ENCODE measurements around the gene URI1. TPM values are rescaled to one million over a fixed set of nuclear protein-coding genes. Genes with fewer than 3 reads are reported as not detected.
A peak's percentile ranks its signal among the peaks of the same experiment; 100 is the strongest.

Gene URI1
- total and polyA plus RNA-seq, 2 experiments from 2014 or later: 49.7 to 49.9 TPM

DNA sequence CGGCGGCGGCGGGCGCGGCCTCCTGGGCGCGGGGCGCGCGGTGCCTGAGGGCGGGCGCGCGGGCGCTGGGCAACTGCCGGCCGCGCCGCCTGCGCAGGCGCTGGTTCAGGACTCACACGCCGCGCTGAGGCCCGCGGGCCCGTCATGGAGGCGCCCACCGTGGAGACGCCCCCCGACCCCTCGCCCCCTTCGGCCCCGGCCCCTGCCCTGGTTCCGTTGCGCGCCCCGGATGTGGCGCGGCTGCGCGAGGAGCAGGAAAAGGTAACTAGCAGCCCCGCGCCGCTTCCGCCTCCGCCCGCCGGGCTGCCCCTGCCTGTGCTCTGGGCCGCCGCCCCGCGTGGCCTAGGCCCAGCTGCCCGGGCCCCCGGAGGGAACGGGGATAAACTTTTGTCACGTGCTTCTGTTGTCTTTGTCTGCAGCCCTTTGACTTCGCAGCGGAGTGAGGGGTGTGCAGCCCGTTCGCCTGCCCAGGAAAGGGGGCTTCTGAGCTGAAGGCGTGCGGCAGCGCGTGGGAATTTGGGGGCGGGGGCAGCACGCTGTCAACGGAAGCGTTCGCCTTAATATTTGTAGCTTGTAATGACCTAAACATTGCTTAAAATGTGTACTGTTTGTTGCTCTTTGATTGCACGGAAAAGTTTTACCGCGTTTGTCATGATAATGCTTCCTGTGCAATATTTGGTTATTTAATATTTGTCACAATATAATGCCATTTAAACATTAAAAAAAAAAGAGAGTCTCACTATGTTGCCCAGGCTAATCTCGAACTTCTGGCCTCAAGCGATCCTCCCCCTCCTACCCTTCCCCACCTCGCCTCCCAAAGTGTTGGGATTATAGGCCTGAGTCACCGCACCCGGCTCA is 594 bp downstream of the URI1 start:
- Histone ChIP-seq H3K9me3 (ENCODE audit: low read depth) (no peaks in the 10 kb centered on the region), H3K36me3 (no peaks in the 10 kb centered on the region), H3K4me1 (ENCODE audit: low read depth) (no peaks in the 10 kb centered on the region), H3K27me3 (no peaks in the 10 kb centered on the region), H3K27ac (peak overlapping the region; percentile 90), H3K4me3 (peak overlapping the region; percentile 93)
- TF ChIP-seq, protein P1, sequence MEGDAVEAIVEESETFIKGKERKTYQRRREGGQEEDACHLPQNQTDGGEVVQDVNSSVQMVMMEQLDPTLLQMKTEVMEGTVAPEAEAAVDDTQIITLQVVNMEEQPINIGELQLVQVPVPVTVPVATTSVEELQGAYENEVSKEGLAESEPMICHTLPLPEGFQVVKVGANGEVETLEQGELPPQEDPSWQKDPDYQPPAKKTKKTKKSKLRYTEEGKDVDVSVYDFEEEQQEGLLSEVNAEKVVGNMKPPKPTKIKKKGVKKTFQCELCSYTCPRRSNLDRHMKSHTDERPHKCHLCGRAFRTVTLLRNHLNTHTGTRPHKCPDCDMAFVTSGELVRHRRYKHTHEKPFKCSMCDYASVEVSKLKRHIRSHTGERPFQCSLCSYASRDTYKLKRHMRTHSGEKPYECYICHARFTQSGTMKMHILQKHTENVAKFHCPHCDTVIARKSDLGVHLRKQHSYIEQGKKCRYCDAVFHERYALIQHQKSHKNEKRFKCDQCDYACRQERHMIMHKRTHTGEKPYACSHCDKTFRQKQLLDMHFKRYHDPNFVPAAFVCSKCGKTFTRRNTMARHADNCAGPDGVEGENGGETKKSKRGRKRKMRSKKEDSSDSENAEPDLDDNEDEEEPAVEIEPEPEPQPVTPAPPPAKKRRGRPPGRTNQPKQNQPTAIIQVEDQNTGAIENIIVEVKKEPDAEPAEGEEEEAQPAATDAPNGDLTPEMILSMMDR (IDR thresholded peaks at IDR 0.05; ENCODE audit: low read depth, low read length): no peak
- DNase-seq (ENCODE audit: low read depth in 1 of 2, low spot score in 1 of 2): peak; percentile 52 to 77

GRCh38 chr19:29943615-29944014 is 1.6 kb downstream of the URI1 start:
- no peak overlapping the region for H3K27ac ChIP-seq
- DNase-seq (ENCODE audit: low read depth in 1 of 2, low spot score in 1 of 2): no peak

GRCh38 chr19:29944390-29945012 is 2.5 kb downstream of the URI1 start:
- TF ChIP-seq, protein P1 (IDR thresholded peaks at IDR 0.05; ENCODE audit: low read depth, low read length): no peak
- Histone ChIP-seq H3K36me3 (no peaks in the 10 kb centered on the region), H3K9me3 (ENCODE audit: low read depth) (no peaks in the 10 kb centered on the region), H3K27ac (peak overlapping the region; percentile 26), H3K27me3 (no peaks in the 10 kb centered on the region), H3K4me1 (ENCODE audit: low read depth) (no peaks in the 10 kb centered on the region), H3K4me3 (no peak overlapping the region)
- no peak for DNase-seq (ENCODE audit: low read depth in 1 of 2, low spot score in 1 of 2)

More at GRCh38 chr19:29943615-29944014, 1.6 kb downstream of the URI1 start:
- TF ChIP-seq, protein P1 (IDR thresholded peaks at IDR 0.05; ENCODE audit: low read depth, low read length): no peak
- Histone ChIP-seq H3K4me1 (ENCODE audit: low read depth) (no peaks in the 10 kb centered on the region), H3K36me3 (no peaks in the 10 kb centered on the region), H3K27me3 (no peaks in the 10 kb centered on the region), H3K4me3 (peak overlapping the region; percentile 93), H3K9me3 (ENCODE audit: low read depth) (no peaks in the 10 kb centered on the region)

DNA sequence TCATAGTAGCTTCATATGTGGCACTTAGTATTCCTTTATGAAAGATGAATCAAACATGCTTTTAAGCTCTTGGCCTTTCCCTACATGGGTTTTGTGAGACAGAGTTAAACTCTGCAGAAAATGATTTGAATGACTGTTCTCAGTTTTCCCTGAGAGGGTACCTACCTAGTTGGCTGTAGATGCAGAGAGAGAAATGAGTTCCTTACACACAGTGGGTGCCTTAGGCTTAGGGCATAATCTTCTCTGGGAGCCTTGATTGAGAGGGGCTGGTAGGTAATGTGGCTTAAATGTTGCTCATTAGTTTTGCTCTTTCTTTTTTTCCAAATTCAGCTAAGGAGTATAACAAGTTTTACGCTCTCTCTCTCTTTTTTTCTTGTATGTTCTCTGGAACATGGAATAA is 3.0 kb downstream of the URI1 start:
- no peaks in the 10 kb centered on the region for H3K36me3 ChIP-seq
- H3K4me3 ChIP-seq: no peak overlapping the region
- no peaks in the 10 kb centered on the region for H3K4me1 ChIP-seq (ENCODE audit: low read depth)
- TF ChIP-seq, protein P1 (IDR thresholded peaks at IDR 0.05; ENCODE audit: low read depth, low read length): no peak
- no peaks in the 10 kb centered on the region for H3K9me3 ChIP-seq (ENCODE audit: low read depth)
- H3K27me3 ChIP-seq: no peaks in the 10 kb centered on the region
- H3K27ac ChIP-seq: peak overlapping the region; percentile 26
- DNase-seq (ENCODE audit: low read depth in 1 of 2, low spot score in 1 of 2): no peak

DNA sequence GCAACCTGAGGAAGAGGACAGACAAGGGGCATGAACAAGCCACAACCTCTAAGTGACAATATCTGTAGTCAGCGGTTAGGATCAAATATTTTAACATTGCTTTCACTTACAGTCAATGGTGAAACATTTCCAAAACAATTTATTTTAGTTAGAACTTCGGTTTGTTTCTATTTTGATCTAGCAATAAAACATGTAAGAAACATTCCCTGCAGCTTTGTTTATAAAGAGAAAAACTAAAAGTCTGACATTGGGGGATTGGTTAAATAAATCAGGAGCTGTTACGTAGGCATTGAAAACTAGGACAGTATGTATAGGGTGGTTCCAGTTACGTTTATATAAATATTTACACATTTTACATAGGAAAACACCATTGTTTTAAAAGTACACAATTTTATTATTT is 3.4 kb downstream of the URI1 start:
- no peaks in the 10 kb centered on the region for H3K36me3 ChIP-seq
- TF ChIP-seq, protein P1 (IDR thresholded peaks at IDR 0.05; ENCODE audit: low read depth, low read length): no peak
- no peaks in the 10 kb centered on the region for H3K27me3 ChIP-seq
- H3K4me1 ChIP-seq (ENCODE audit: low read depth): no peaks in the 10 kb centered on the region
- DNase-seq (ENCODE audit: low read depth in 1 of 2, low spot score in 1 of 2): no peak
- H3K27ac ChIP-seq: peak overlapping the region; percentile 26
- no peak overlapping the region for H3K4me3 ChIP-seq
- H3K9me3 ChIP-seq (ENCODE audit: low read depth): no peaks in the 10 kb centered on the region

Data from cardiac muscle cell (in vitro differentiated cells and primary cell).